Mammary epithelial cell (primary cell): ENCODE results near the gene BLOC1S4.

Experiments used
- EZH2 ChIP-seq: IDR thresholded peaks from 2 replicates; pipeline ENCODE4 v1.6.1; 2012; ENCODE audit warnings: low read length, inconsistent platforms, borderline replicate concordance
- TF ChIP-seq, protein P1 (sequence below), 2 donors: IDR thresholded peaks in 1 of 2; conservative IDR thresholded peaks in 1 of 2; 2 replicates each; pipeline ENCODE4 v1.5.1; 2011 to 2012; ENCODE audit warnings: inconsistent platforms in 2 of 2, low read length in 2 of 2, mild to moderate bottlenecking in 2 of 2, control low read depth in 1 of 2, low read depth in 1 of 2; ENCODE audit not compliant: insufficient read depth in 1 of 2; ENCODE audit errors: extremely low read depth in 1 of 2

DNA sequence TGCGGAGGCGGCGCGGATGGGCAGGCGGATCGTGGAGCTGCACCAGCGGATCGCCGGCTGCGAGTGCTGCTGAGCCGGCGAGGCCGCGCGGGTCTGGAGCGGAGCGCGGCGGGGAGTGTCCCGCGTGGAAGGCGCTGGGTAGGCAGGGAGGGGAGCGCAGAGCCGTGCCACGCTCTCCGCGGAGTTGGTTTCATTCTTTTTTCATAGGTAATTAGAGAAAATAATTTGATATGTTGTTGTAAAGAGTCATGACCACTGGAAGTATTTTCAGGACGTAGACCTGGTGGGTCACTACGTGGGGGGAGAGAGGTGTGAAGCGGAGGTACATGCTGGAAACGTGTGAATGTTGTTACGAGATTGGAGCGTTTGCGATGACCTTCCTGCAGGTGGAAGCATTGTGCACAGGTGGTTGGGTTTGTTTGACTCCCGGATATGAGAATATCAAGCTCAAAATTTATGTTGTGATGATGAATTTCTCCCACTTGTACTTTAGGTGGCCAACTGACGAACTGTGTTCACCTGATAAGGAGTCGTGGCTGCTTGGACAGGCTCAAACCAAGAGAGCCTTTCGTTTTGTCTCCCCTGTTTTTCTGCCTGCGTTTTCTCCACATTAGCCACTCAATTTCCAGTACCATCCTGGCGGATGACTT is 41.3 kb upstream of the BLOC1S4 start:
- TF ChIP-seq, protein P1, sequence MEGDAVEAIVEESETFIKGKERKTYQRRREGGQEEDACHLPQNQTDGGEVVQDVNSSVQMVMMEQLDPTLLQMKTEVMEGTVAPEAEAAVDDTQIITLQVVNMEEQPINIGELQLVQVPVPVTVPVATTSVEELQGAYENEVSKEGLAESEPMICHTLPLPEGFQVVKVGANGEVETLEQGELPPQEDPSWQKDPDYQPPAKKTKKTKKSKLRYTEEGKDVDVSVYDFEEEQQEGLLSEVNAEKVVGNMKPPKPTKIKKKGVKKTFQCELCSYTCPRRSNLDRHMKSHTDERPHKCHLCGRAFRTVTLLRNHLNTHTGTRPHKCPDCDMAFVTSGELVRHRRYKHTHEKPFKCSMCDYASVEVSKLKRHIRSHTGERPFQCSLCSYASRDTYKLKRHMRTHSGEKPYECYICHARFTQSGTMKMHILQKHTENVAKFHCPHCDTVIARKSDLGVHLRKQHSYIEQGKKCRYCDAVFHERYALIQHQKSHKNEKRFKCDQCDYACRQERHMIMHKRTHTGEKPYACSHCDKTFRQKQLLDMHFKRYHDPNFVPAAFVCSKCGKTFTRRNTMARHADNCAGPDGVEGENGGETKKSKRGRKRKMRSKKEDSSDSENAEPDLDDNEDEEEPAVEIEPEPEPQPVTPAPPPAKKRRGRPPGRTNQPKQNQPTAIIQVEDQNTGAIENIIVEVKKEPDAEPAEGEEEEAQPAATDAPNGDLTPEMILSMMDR (conservative IDR thresholded peaks at IDR 0.05 in 1 of 2, IDR thresholded peaks at IDR 0.05 in 1 of 2; ENCODE audit: extremely low read depth in 1 of 2, insufficient read depth in 1 of 2, low read depth in 1 of 2, low read length in 2 of 2) = peak; percentile 66 to 70
- TF ChIP-seq EZH2 = no peak
